NB4 (cell line): ENCODE data around the gene APCDD1.

Experiments
- DNase-seq: peaks from one replicate; pipeline ENCODE4 v3.0.0; 2010; ENCODE audit warnings: low read depth
- H3K4me3 ChIP-seq: one replicate; pipeline ENCODE4 v1.5.1; 2011; ENCODE audit warnings: mild to moderate bottlenecking, low read depth, low read length, moderate library complexity
- MYC ChIP-seq: IDR thresholded peaks from 2 replicates; pipeline ENCODE4 v1.6.1; 2011; ENCODE audit warnings: low read depth, low read length
- POLR2A ChIP-seq: IDR thresholded peaks from 2 replicates; pipeline ENCODE4 v1.6.1; 2011; ENCODE audit warnings: mild to moderate bottlenecking; ENCODE audit not compliant: insufficient read length; ENCODE audit errors: extremely low read depth
- TF ChIP-seq, protein P1 (sequence below): IDR thresholded peaks from 2 replicates; pipeline ENCODE4 v1.6.1; 2011; ENCODE audit warnings: low read depth, low read length
- TF ChIP-seq, protein P2 (sequence below): IDR thresholded peaks from one replicate; pipeline ENCODE4 v1.5.1; 2012; ENCODE audit warnings: low read depth, low read length

APCDD1 gene

GRCh38 chr18:10514082-10514481, 59.6 kb downstream of the APCDD1 start:
- no peak for DNase-seq
- no peak overlapping the region for H3K4me3 ChIP-seq
- TF ChIP-seq, protein P1, sequence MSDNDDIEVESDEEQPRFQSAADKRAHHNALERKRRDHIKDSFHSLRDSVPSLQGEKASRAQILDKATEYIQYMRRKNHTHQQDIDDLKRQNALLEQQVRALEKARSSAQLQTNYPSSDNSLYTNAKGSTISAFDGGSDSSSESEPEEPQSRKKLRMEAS: no peak

DNA sequence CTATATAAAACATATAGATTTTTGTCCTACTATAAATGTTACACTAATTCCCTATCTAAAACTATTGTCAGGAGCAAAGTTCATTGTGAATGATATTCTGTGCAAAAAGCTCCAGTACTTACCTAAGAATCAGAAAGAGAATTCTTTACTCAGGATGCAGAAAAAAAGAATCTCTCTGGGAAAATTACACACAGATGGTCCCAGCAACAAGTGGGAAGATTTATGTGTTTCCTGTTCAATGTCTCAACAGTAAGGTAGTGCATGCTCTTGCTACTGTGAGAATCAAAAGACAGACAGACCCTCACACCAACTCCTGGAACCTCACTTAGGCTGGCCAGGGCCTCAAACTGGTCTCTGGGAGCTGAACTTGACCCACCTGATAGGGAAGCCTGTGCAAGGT, 60.2 kb downstream of the APCDD1 start:
- no peak for TF ChIP-seq POLR2A
- TF ChIP-seq, protein P1: no peak
- TF ChIP-seq, protein P2, sequence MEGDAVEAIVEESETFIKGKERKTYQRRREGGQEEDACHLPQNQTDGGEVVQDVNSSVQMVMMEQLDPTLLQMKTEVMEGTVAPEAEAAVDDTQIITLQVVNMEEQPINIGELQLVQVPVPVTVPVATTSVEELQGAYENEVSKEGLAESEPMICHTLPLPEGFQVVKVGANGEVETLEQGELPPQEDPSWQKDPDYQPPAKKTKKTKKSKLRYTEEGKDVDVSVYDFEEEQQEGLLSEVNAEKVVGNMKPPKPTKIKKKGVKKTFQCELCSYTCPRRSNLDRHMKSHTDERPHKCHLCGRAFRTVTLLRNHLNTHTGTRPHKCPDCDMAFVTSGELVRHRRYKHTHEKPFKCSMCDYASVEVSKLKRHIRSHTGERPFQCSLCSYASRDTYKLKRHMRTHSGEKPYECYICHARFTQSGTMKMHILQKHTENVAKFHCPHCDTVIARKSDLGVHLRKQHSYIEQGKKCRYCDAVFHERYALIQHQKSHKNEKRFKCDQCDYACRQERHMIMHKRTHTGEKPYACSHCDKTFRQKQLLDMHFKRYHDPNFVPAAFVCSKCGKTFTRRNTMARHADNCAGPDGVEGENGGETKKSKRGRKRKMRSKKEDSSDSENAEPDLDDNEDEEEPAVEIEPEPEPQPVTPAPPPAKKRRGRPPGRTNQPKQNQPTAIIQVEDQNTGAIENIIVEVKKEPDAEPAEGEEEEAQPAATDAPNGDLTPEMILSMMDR: no peak
- TF ChIP-seq MYC: no peak
- H3K4me3 ChIP-seq: no peak overlapping the region
- no peak for DNase-seq

GRCh38 chr18:10515456-10515855, 61.0 kb downstream of the APCDD1 start:
- TF ChIP-seq, protein P1: no peak
- TF ChIP-seq POLR2A: no peak
- no peak for TF ChIP-seq MYC
- no peak overlapping the region for H3K4me3 ChIP-seq
- DNase-seq: no peak

GRCh38 chr18:10516078-10516477, 61.6 kb downstream of the APCDD1 start:
- no peak for DNase-seq
- no peak for TF ChIP-seq POLR2A
- TF ChIP-seq MYC: no peak
- TF ChIP-seq, protein P2: no peak
- TF ChIP-seq, protein P1: no peak
- no peak overlapping the region for H3K4me3 ChIP-seq

DNA sequence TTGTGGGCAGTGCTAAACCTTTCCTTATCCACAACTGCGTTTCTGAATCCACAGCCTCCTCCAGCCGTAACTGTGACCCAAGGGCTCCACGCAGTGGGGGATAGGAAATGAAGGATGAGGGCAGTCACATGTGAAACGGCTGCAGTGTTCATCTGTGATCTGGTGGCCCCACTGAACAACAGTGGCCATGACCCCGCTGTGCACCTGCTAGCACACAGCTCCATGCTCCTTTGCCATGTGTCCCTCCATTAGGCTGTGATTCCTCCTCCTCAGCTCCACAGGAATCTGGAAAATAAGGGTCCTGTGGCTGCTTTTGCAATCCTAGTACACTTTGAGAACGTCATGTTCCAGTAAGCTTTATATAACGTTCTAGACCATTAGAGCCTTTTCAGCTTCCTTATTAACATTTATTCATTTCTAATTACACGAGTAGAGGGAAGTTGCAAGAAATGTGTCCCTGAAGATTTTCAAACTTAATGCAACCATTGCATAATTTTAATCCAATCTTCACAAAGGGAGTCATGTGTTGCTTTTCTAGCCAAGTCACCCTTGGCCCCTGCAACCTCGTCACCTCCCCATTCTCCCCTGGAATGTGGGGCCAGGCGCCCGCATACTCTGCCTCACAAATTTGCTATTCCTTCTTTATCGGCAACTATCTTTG, 64.3 kb downstream of the APCDD1 start:
- H3K4me3 ChIP-seq: no peak overlapping the region
- TF ChIP-seq, protein P1: peak; percentile 15; the same call in 1 of the 2 replicates
- no peak for TF ChIP-seq MYC
- TF ChIP-seq, protein P2: no peak
- DNase-seq: peak; percentile 53

DNA sequence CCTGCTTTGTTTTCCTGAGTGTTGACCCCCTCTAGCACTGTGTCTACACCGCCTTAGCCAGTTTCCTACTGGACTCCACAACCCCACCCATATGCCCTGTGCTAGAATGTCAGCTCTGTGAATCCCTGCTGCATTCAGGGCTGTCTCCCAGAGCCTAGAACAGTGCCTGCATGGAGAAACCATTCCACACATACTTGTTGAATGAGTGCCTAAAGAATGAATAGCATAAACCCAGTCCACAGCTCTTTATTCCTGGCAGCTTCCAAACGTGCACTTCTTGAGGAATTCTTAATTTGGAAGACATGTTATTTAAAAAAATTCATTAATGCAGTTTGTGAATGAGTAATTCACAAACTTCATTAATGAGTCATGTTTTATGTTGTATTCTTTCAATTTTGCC, 64.9 kb downstream of the APCDD1 start:
- H3K4me3 ChIP-seq: no peak overlapping the region
- no peak for DNase-seq

GRCh38 chr18:10519999-10520935, 65.8 kb downstream of the APCDD1 start:
- H3K4me3 ChIP-seq: no peak overlapping the region
- DNase-seq: peak; percentile 93
- TF ChIP-seq, protein P2: peak; percentile 78
- peak; percentile 62; the same call in 1 of the 2 replicates for TF ChIP-seq MYC
- TF ChIP-seq, protein P1: peak; percentile 97
- TF ChIP-seq POLR2A: no peak

More for the DNA sequence above, 64.9 kb downstream of the APCDD1 start:
- TF ChIP-seq, protein P1: no peak
- TF ChIP-seq POLR2A (no peak), MYC (no peak)
